Bronchial epithelial cell (primary cell): Measurements from ENCODE around the gene COL5A3. TPM values are rescaled to one million over a fixed set of nuclear protein-coding genes. Genes with fewer than 3 reads are reported as not detected.
A peak's percentile ranks its signal among the peaks of the same experiment; 100 is the strongest.
"Not testable (repeated sequence)": the region's sequence is repeated elsewhere in the genome, so short reads cannot be mapped to it uniquely, and the experiment has no call there.

Experiments used
- DNase-seq: peaks from one replicate; pipeline ENCODE4 v3.0.0-alpha.2; 2010; ENCODE audit warnings: low read depth
- FAIRE-seq: peaks from 2 replicates; lab custom pipeline; 2011; peaks lifted over from hg19 to GRCh38; lab: Jason Lieb, UNC
- H3K27me3 ChIP-seq: 2 replicates; pipeline ENCODE4 v1.5.1; 2011; ENCODE audit warnings: low read length; ENCODE audit not compliant: control insufficient read depth, insufficient read depth
- H3K36me3 ChIP-seq: 2 replicates; pipeline ENCODE4 v1.5.1; 2011; ENCODE audit warnings: low read length; ENCODE audit not compliant: control insufficient read depth, insufficient read depth
- H3K4me3 ChIP-seq: 2 replicates; pipeline ENCODE4 v1.5.1; 2011; ENCODE audit warnings: mild to moderate bottlenecking, low read depth, low read length, control low read depth
- total RNA-seq: library from RNA; depleted of rRNA; stranded (reverse); fragments of >200 nt; gene quantifications from 2 replicates; pipeline ENCODE4 v1.2.1, GENCODE V29; 2014
- TF ChIP-seq, protein P1 (sequence below): IDR thresholded peaks from 2 replicates; pipeline ENCODE4 v1.5.1; 2011; ENCODE audit warnings: mild to moderate bottlenecking, moderate library complexity, low read length, control low read depth, inconsistent platforms; ENCODE audit not compliant: insufficient read depth, severe bottlenecking

COL5A3 gene
- total RNA-seq, 1 donor from 2014 or later = 0.79 TPM

DNA sequence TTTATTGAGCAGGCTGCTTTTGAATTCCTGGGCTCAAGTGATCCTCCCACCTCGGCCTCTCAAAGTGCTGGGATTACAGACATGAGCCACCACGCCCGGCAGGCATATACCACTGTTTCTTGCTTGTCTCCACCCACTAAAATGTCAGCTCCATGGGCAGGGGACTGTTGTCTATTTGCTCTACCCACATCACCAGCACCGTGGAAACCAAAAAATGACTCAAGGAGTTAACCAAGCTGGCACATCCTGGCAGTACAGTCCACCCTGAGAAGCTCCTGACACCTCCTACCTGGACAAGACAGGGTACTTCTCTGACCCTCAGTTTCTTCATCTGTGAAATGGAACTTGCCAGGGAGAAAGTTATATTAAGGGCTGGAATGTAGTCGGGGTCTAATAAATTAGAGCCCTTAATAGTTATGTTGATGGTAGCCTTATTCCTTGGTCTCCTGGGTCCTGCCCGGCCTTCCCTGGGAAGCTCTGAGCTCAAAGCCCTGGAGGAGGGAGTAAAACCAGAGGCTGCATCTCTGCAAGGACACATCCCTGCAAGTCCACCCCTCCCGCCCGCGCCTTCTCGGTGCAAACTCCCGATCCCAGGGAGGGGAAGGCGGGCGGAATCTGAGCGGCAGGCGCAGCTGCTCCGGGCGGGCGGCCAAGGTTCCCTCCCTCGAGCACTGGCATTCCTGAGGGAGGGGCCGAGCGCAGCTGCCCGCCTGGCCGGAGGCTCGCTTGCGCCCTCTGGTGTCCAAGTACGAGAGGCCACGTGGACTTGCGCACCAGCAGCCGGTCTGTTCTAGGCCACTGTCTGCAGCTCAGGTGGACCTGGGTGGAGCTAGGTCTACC, 17.1 kb upstream of the COL5A3 start:
- TF ChIP-seq, protein P1, sequence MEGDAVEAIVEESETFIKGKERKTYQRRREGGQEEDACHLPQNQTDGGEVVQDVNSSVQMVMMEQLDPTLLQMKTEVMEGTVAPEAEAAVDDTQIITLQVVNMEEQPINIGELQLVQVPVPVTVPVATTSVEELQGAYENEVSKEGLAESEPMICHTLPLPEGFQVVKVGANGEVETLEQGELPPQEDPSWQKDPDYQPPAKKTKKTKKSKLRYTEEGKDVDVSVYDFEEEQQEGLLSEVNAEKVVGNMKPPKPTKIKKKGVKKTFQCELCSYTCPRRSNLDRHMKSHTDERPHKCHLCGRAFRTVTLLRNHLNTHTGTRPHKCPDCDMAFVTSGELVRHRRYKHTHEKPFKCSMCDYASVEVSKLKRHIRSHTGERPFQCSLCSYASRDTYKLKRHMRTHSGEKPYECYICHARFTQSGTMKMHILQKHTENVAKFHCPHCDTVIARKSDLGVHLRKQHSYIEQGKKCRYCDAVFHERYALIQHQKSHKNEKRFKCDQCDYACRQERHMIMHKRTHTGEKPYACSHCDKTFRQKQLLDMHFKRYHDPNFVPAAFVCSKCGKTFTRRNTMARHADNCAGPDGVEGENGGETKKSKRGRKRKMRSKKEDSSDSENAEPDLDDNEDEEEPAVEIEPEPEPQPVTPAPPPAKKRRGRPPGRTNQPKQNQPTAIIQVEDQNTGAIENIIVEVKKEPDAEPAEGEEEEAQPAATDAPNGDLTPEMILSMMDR = peak; percentile 97
- Histone ChIP-seq H3K4me3 (no peak overlapping the region), H3K36me3 (no peaks in the 10 kb centered on the region), H3K27me3 (peaks cover under 1% of the 10 kb centered on the region)
- DNase-seq = peak; percentile 82
- FAIRE-seq = no peak

DNA sequence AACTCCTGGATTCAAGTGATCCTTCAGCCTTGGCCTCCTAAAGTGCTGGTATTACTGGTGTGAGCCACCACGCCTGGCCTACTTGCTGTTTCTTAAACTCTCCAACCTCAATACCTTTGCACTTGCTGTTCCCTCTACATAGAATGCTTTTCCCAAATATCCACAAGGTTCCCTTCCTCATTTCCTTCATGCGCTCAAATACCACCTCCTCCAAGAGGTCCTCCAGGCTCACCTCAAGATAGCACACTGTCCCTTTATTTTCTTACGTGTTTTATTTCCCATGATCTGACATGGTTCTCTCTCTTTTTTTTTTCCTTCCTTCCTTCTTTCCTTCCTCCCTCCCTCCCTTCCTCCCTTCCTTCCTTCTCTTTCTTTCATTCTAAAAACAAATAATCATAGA, 16.4 kb upstream of the COL5A3 start:
- FAIRE-seq = no peak
- no peaks in the 10 kb centered on the region for H3K27me3 ChIP-seq
- no peak overlapping the region for H3K4me3 ChIP-seq
- DNase-seq = no peak
- H3K36me3 ChIP-seq = no peaks in the 10 kb centered on the region
- TF ChIP-seq, protein P1 = no peak

DNA sequence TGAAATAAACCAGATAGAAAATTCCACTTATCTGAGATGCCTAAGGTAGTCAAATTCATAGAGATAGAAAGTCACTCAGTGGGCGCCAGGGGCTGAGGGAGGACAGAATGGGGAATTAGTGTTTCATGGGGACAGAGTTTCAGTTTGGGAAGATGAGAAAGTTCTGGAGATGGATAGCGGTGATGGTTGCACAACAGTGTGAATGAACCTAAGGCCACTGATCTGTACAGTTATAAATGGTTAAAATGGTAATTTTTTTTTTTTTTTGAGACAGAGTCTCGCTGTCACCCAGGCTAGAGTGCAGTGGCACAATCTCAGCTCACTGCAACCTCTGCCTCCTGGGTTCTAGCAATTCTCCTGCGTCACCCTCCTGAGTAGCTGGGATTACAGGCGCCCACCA, 12.8 kb upstream of the COL5A3 start:
- H3K36me3 ChIP-seq, H3K4me3 ChIP-seq, DNase-seq, FAIRE-seq, H3K27me3 ChIP-seq: not testable (repeated sequence)

DNA sequence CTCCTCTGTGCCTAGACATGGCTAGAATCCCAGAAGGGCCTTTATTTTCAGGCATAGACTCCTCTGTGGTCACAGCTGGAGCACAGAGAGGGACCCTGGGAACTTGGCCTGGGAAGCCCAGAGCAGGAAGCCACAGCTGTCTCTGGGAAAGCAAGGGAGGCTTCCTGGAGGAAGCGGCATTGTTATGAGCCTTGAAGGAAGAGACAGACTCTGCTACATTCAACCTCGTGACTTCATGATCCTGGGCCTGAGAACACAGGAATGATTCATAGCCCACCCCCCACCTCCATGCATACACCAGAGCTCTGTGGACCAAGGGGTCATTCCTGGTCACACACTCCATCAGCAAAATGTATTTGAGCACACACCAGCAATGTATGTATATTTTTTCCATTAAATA, 11.6 kb upstream of the COL5A3 start:
- no peaks in the 10 kb centered on the region for H3K36me3 ChIP-seq
- H3K27me3 ChIP-seq = no peaks in the 10 kb centered on the region
- no peak overlapping the region for H3K4me3 ChIP-seq
- TF ChIP-seq, protein P1 = no peak
- DNase-seq (no peak), FAIRE-seq (no peak)

DNA sequence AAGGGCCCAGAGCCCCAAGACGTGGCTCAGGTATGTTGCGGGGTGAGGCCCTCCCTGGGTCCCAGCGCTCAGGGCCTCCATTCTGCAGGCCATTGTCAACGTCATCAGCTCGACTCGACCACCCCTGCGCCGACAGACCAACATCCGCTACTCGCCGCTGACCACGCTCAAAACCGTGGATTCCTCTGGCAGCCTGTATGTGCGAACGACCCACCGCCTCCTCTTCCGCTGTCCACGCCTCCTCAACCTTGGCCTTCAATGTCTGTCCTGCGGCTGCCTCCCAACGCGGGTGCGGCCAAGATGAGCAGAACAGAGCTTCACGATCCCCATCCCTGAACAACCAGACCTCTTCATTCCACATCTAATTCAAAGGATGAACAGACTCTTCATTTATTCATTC, 11.1 kb upstream of the COL5A3 start:
- H3K36me3 ChIP-seq = no peaks in the 10 kb centered on the region
- no peak for DNase-seq
- H3K4me3 ChIP-seq = no peak overlapping the region
- H3K27me3 ChIP-seq = no peaks in the 10 kb centered on the region
- no peak for FAIRE-seq
- TF ChIP-seq, protein P1 = no peak

DNA sequence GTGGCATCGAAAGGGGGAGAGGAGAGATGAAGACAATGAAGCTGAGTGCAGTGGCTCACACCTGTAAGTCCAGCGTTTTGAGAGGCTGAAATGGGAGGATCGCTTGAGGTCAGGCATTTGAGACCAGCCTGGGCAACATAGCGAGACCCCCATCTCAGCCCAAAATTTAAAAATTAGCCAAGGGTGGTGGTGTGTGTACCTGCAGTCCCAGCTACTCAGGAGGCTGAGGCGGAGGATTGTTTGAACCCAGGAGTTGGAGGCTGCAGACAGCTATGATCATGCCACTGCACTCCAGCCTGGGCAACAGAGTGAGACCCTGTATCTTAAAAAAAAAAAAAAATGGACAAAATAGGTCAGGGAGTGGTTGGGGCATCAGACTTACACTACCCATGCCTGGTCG, 10.5 kb upstream of the COL5A3 start:
- H3K36me3 ChIP-seq = no peaks in the 10 kb centered on the region
- no peak for FAIRE-seq
- no peaks in the 10 kb centered on the region for H3K27me3 ChIP-seq
- TF ChIP-seq, protein P1 = no peak
- H3K4me3 ChIP-seq = no peak overlapping the region
- DNase-seq = no peak
